Endodermal cell (in vitro differentiated cells): Measurements from ENCODE around the gene ZNF398. TPM values are rescaled to one million over a fixed set of nuclear protein-coding genes. Genes with fewer than 3 reads are reported as not detected.

Experiments
- DNase-seq: peaks from one replicate; pipeline ENCODE4 v3.0.0-alpha.2; 2017
- H3K27ac ChIP-seq: 2 replicates; pipeline ENCODE4 v1.5.1; 2013; ENCODE audit warnings: mild to moderate bottlenecking, low read depth, low read length, moderate library complexity
- H3K27me3 ChIP-seq: 2 replicates; pipeline ENCODE4 v1.6.1; 2013; ENCODE audit warnings: mild to moderate bottlenecking, low read length, moderate library complexity; ENCODE audit not compliant: insufficient read depth, control insufficient read depth, poor library complexity, severe bottlenecking
- H3K36me3 ChIP-seq: 2 replicates; pipeline ENCODE4 v1.7.0; 2013; ENCODE audit warnings: mild to moderate bottlenecking, low read length, moderate library complexity; ENCODE audit not compliant: control insufficient read depth, insufficient read depth
- H3K4me1 ChIP-seq: one replicate; pipeline ENCODE4 v1.7.0; 2013; ENCODE audit warnings: low read length; ENCODE audit not compliant: control insufficient read depth, insufficient read depth
- H3K4me3 ChIP-seq: 2 replicates; pipeline ENCODE4 v1.5.1; 2013; ENCODE audit warnings: mild to moderate bottlenecking, low read length, moderate library complexity
- H3K9ac ChIP-seq: 2 replicates; pipeline ENCODE4 v1.6.1; 2013; ENCODE audit warnings: mild to moderate bottlenecking, low read length, moderate library complexity; ENCODE audit not compliant: poor library complexity, severe bottlenecking; ENCODE audit errors: extremely low read depth
- H3K9me3 ChIP-seq: 2 replicates; pipeline ENCODE4 v1.6.1; 2013; ENCODE audit warnings: mild to moderate bottlenecking, low read length, moderate library complexity; ENCODE audit not compliant: control insufficient read depth
- H3K27ac Mint-ChIP-seq: 2 replicates; pipeline ENCODE4 v1.8.0; 2020; ENCODE audit warnings: mixed read lengths
- H3K27me3 Mint-ChIP-seq: 2 replicates; pipeline ENCODE4 v1.8.0; 2021; ENCODE audit warnings: mild to moderate bottlenecking, mixed read lengths; ENCODE audit not compliant: insufficient read depth
- H3K36me3 Mint-ChIP-seq: 2 replicates; pipeline ENCODE4 v1.8.0; 2020; ENCODE audit warnings: low read depth, mixed read lengths
- H3K4me1 Mint-ChIP-seq: 2 replicates; pipeline ENCODE4 v1.8.0; 2020; ENCODE audit warnings: mixed read lengths
- H3K4me3 Mint-ChIP-seq: 2 replicates; pipeline ENCODE4 v1.8.0; 2020; ENCODE audit warnings: mild to moderate bottlenecking, moderate library complexity, mixed read lengths
- H3K9me3 Mint-ChIP-seq: 2 replicates; pipeline ENCODE4 v1.8.0; 2020; ENCODE audit warnings: mild to moderate bottlenecking, mixed read lengths
- WGBS, 2 experiments: methylation state at CpG; one replicate each; pipeline versions ENCODE4 v1.1.5 to v1.1.7; 2013; ENCODE audit warnings: missing lambda C conversion rate in 2 of 2, mixed read lengths in 1 of 2; ENCODE audit not compliant: insufficient coverage in 1 of 2, insufficient read length in 1 of 2; 5-methylcytosine and 5-hydroxymethylcytosine counted together
- total RNA-seq, 2 donors: library from RNA; stranded (reverse); fragmentation: NEBNext Ultra II Directional in 1 of 2; extraction: Animal tissue kit (Norgen Biotek cat#: 25700) in 1 of 2; gene quantifications; 2 replicates in 1 of 2; 3 replicates in 1 of 2; pipeline ENCODE4 v1.2.1, GENCODE V29; 2021
- TF ChIP-seq, protein P1 (sequence below): fragments of 200-600 bp; sonication (generic); conservative IDR thresholded peaks from 2 replicates; pipeline ENCODE4 v1.5.0; 2021; ENCODE audit warnings: antibody characterized with exemption, mild to moderate bottlenecking

The ZNF398 gene
- total RNA-seq, 2 donors from 2014 or later: 13.4 to 21.2 TPM

DNA sequence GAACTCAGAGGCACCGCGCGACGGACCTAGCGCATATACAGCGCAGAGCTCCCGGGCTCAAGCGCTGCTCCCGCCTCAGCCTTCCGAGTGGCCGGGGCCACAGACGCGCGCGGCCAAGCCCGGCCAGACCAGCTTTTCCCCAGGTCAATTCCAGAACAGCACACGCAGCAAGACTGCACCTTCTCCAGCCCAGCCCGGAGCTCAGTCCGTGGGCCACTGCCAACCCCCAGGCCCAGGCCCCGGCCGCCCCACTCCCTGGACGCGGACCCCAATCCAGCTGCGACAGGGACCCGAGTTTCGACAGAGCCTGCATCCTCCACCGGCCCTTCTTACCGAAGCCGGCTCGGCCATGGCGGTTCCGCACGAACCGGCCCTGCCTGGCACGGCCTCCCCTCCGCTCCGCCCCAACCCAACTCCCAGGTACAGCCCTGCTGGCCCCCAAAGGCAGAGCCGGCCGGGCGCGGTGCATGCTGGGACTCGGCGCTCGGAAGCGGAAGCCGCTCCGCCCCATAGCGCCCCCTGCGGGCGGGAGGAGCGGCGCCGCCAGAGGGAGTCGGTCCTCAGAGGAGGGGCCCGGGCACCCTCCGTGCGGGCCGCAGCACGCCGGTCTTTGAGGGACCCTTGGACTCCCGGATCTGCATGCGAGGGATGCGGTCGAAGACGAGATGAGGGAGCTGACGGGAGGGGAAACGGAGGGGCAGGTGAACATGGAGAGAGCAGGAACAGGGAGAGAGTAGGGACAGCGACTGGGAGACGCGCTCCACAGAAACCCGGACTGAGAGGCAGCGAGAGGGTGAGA lies 21.2 kb upstream of the ZNF398 start, which contains the start of gene ZNF425:
ZNF425 (minus strand) TSS at position 462 of the 799 bp plus-strand sequence; CDS start at position 351, 111 bp downstream.
- peaks cover 12% of the 10 kb centered on the region for H3K4me1 Mint-ChIP-seq
- H3K4me3 ChIP-seq: peak within 1 kb of the TSS; percentile 88
- peak within 1 kb of the TSS; percentile 97 for H3K4me3 Mint-ChIP-seq
- H3K9me3 Mint-ChIP-seq: peaks cover 17% of the 10 kb centered on the region
- H3K27me3 ChIP-seq: no peaks in the 10 kb centered on the region
- H3K27ac ChIP-seq: peak within 1 kb of the TSS; percentile 56
- H3K4me1 ChIP-seq: no peaks in the 10 kb centered on the region
- peaks cover 18% of the 10 kb centered on the region for H3K36me3 Mint-ChIP-seq
- TF ChIP-seq, protein P1, sequence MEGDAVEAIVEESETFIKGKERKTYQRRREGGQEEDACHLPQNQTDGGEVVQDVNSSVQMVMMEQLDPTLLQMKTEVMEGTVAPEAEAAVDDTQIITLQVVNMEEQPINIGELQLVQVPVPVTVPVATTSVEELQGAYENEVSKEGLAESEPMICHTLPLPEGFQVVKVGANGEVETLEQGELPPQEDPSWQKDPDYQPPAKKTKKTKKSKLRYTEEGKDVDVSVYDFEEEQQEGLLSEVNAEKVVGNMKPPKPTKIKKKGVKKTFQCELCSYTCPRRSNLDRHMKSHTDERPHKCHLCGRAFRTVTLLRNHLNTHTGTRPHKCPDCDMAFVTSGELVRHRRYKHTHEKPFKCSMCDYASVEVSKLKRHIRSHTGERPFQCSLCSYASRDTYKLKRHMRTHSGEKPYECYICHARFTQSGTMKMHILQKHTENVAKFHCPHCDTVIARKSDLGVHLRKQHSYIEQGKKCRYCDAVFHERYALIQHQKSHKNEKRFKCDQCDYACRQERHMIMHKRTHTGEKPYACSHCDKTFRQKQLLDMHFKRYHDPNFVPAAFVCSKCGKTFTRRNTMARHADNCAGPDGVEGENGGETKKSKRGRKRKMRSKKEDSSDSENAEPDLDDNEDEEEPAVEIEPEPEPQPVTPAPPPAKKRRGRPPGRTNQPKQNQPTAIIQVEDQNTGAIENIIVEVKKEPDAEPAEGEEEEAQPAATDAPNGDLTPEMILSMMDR: peak; percentile 97
- peaks cover 11% of the 10 kb centered on the region for H3K36me3 ChIP-seq
- 0% methylated on average over 35 to 72 of the region's 72 CpGs for WGBS, 2 experiments
- H3K27me3 Mint-ChIP-seq: no peaks in the 10 kb centered on the region
- peak; percentile 98 for DNase-seq
- H3K9me3 ChIP-seq: peaks cover 11% of the 10 kb centered on the region
- H3K9ac ChIP-seq: peak within 1 kb of the TSS; percentile 89
- H3K27ac Mint-ChIP-seq: peak within 1 kb of the TSS; percentile 98

DNA sequence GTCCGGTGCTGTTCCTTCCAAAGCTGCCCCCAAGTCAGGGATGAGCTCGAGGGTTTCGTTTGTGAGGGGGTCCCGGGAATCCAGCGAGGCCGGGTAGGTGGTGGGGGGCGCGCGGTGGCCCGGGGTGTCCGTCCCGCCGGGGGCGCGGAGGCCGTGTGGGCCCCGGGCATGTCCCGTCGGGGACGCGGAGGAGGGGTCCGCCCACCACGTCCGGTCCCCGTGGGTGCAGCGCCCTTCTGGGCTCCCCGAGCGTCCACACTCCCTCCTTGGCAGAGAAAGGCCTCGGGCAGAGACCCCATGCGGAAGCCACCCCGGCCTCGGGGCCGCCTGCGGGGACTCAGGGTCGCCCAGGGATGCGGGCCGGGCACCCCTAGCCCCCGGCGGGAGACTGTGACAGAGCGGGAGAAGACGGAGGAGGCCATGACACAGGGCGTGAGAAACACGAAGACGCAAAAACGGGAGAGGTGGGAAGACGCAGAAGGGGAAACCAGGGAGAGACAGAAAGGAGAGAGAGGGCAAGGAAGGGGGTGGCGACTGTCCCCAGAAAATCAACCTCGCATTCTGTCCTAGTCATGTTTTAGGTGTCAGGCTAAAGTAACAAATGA lies 20.5 kb upstream of the ZNF398 start:
- WGBS, 2 experiments: 0 to 1% methylated on average over 30 to 48 of the region's 48 CpGs

DNA sequence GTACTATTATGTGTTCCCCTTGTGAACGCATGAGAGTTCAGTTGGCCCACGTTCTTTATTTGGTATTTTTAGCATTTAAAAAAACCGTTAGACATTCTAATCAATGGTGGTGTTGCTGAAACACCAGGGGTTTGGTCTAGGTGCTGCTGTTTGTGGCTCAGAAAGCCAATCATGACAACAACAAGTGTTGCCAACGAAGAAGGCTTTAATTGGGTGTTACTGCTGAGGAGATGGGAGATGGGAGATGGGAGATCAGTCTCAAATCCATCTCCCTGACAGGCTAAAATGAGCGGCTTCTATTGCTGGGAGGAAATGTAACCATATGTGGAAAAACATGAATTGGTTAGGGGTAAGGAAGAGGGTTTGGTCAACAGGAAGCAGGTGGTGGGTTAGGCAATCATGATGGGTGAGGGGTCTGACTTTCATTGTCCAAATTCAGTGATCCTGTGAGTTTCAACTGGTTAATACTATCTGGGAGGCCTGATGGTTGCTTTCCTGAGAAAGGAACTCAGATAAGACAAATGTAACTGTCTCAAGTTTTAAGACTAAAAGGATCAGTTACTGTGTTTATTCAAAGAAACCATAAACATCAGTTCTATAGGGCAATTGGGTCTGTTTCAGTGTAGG lies 16.6 kb upstream of the ZNF398 start:
- TF ChIP-seq, protein P1: no peak
- Mint-ChIP-seq H3K9me3 (peaks cover 20% of the 10 kb centered on the region), H3K27ac (no peak overlapping the region), H3K4me1 (peaks cover 8% of the 10 kb centered on the region), H3K27me3 (no peaks in the 10 kb centered on the region), H3K4me3 (no peak overlapping the region), H3K36me3 (peaks cover 36% of the 10 kb centered on the region)
- Histone ChIP-seq H3K27ac (no peak overlapping the region), H3K9ac (no peak overlapping the region), H3K36me3 (peaks cover 19% of the 10 kb centered on the region), H3K9me3 (peaks cover 20% of the 10 kb centered on the region), H3K4me1 (no peaks in the 10 kb centered on the region), H3K4me3 (peak overlapping the region; percentile 32), H3K27me3 (no peaks in the 10 kb centered on the region)
- WGBS, 2 experiments: 93 to 94% methylated on average over 5 of the region's 5 CpGs
- no peak for DNase-seq

More for the DNA sequence above, 20.5 kb upstream of the ZNF398 start:
- peaks cover 23% of the 10 kb centered on the region for H3K9me3 Mint-ChIP-seq
- H3K36me3 ChIP-seq: peaks cover 18% of the 10 kb centered on the region
- H3K4me3 Mint-ChIP-seq: peak overlapping the region; percentile 97
- peaks cover 12% of the 10 kb centered on the region for H3K4me1 Mint-ChIP-seq
- H3K27ac ChIP-seq: peak overlapping the region; percentile 50
- TF ChIP-seq, protein P1: no peak
- H3K9me3 ChIP-seq: peaks cover 18% of the 10 kb centered on the region
- peak overlapping the region; percentile 88 for H3K4me3 ChIP-seq
- DNase-seq: peak; percentile 79
- H3K36me3 Mint-ChIP-seq: peaks cover 25% of the 10 kb centered on the region
- H3K27me3 ChIP-seq: no peaks in the 10 kb centered on the region
- H3K4me1 ChIP-seq: no peaks in the 10 kb centered on the region
- peak overlapping the region; percentile 98 for H3K27ac Mint-ChIP-seq
- H3K27me3 Mint-ChIP-seq: no peaks in the 10 kb centered on the region
- H3K9ac ChIP-seq: peak overlapping the region; percentile 74
